HepG2 (cell line): Measurements from ENCODE around the gene AGER. TPM values are rescaled to one million over a fixed set of nuclear protein-coding genes. Genes with fewer than 3 reads are reported as not detected.

Source experiments
- SCMH1 ChIP-seq: sonication (generic); formaldehyde crosslinking; IDR thresholded peaks from 2 replicates; pipeline ENCODE4 v1.9.0; 2021; ENCODE audit warnings: missing genetic modification reagents, mild to moderate bottlenecking, borderline replicate concordance
- ZIK1 ChIP-seq: sonication (generic); formaldehyde crosslinking; IDR thresholded peaks from 2 replicates; pipeline ENCODE4 v1.5.0; 2020; ENCODE audit warnings: mild to moderate bottlenecking, low read depth, missing genetic modification reagents, borderline replicate concordance
- ZNF441 ChIP-seq: sonication (generic); formaldehyde crosslinking; IDR thresholded peaks from 2 replicates; pipeline ENCODE4 v1.7.0; 2021; ENCODE audit warnings: missing genetic modification reagents, borderline replicate concordance
- ZNF879 ChIP-seq: sonication (generic); formaldehyde crosslinking; IDR thresholded peaks from 2 replicates; pipeline ENCODE4 v1.8.1; 2023; ENCODE audit warnings: missing genetic modification reagents
- polyA plus RNA-seq, 8 experiments: library from polyadenylated mRNA; depleted of rRNA in 3 of 8; stranded (reverse) in 7 of 8; unstranded in 1 of 8; fragments of >200 nt; fragmentation: Illumina TruSeq in 4 of 8; extraction: Trizol in 4 of 8; gene quantifications; 2 replicates each; pipeline versions ENCODE4 v1.2.1 to v1.2.3, GENCODE V29; 2011 to 2016; ENCODE audit warnings: low read depth in 4 of 8, missing spikeins in 1 of 8, mixed read lengths in 1 of 8; ENCODE audit not compliant: insufficient read depth in 1 of 8
- total RNA-seq, 5 experiments: library from RNA; depleted of rRNA; stranded (reverse); fragments of >200 nt; fragmentation: Illumina TruSeq; extraction: Trizol; gene quantifications; 2 replicates each; pipeline ENCODE4 v1.2.3, GENCODE V29; 2016; ENCODE audit warnings: low read depth in 1 of 5
- TF ChIP-seq, protein P1 (sequence below): sonication (generic); formaldehyde crosslinking; IDR thresholded peaks from 2 replicates; pipeline ENCODE4 v1.4.0; 2020; ENCODE audit warnings: missing genetic modification reagents, borderline replicate concordance
- TF ChIP-seq, protein P2 (sequence below): IDR thresholded peaks from 2 replicates; pipeline ENCODE4 v1.6.1; 2016; ENCODE audit warnings: low read depth, borderline replicate concordance
- TF ChIP-seq, protein P3 (sequence below): sonication (generic); formaldehyde crosslinking; IDR thresholded peaks from 2 replicates; pipeline ENCODE4 v1.9.0; 2022; ENCODE audit warnings: low read depth, missing genetic modification reagents
- TF ChIP-seq, protein P4 (sequence below): sonication (generic); formaldehyde crosslinking; IDR thresholded peaks from 2 replicates; pipeline ENCODE4 v1.4.0; 2020; ENCODE audit warnings: missing genetic modification reagents
- TF ChIP-seq, protein P5 (sequence below): sonication (generic); formaldehyde crosslinking; IDR thresholded peaks from 2 replicates; pipeline ENCODE4 v1.4.0; 2020; ENCODE audit warnings: mild to moderate bottlenecking, missing genetic modification reagents
- TF ChIP-seq, protein P6 (sequence below): sonication (generic); formaldehyde crosslinking; IDR thresholded peaks from 2 replicates; pipeline ENCODE4 v1.4.0; 2020; ENCODE audit warnings: missing genetic modification reagents
- TF ChIP-seq, protein P7 (sequence below): IDR thresholded peaks from 2 replicates; pipeline ENCODE4 v1.6.1; 2016; ENCODE audit warnings: missing biosample characterization, missing genetic modification reagents, low read depth

AGER gene
- total and polyA plus RNA-seq, 2 of the 13 experiments (the other 11 are each of a cell fraction or from before 2014, with no cell fraction given): 1.9 to 5.1 TPM

DNA sequence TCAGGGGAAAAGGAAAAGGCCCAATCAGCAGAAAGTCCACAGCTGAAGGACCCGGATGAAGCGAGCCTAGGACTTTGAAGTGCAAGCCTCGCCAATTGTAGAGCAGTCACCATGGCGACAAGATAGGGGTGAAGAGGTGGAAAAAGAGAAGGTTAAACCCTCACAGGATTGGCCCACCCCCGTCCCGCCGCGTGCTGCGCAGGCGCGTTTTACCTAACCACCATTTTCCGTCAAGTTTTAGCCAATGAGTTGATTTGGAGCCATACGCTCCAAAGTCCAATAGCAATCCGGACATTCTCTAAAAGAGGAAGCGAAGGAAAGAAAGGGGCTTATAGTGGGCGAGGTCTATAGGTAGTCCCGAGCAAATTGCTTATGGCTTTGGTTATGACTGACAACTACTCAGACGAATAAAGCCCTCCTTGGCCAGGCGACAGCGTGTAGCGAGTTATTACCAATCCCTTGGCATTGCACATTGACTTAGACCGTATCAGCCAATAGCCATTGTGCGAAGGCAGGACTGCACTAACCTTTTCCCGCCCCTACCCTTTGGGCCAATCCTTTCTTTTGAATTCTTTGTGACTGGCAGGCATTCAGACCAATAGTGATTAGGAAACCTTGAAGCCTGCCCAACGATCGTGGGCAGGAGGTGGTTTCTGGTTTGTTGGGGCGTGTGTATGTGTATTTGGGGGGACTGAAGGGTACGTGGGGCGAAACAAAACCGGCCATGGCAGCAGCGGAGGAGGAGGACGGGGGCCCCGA lies 6.1 kb downstream of the AGER start, which contains the start of gene RNF5 (continued):
- TF ChIP-seq, protein P1, sequence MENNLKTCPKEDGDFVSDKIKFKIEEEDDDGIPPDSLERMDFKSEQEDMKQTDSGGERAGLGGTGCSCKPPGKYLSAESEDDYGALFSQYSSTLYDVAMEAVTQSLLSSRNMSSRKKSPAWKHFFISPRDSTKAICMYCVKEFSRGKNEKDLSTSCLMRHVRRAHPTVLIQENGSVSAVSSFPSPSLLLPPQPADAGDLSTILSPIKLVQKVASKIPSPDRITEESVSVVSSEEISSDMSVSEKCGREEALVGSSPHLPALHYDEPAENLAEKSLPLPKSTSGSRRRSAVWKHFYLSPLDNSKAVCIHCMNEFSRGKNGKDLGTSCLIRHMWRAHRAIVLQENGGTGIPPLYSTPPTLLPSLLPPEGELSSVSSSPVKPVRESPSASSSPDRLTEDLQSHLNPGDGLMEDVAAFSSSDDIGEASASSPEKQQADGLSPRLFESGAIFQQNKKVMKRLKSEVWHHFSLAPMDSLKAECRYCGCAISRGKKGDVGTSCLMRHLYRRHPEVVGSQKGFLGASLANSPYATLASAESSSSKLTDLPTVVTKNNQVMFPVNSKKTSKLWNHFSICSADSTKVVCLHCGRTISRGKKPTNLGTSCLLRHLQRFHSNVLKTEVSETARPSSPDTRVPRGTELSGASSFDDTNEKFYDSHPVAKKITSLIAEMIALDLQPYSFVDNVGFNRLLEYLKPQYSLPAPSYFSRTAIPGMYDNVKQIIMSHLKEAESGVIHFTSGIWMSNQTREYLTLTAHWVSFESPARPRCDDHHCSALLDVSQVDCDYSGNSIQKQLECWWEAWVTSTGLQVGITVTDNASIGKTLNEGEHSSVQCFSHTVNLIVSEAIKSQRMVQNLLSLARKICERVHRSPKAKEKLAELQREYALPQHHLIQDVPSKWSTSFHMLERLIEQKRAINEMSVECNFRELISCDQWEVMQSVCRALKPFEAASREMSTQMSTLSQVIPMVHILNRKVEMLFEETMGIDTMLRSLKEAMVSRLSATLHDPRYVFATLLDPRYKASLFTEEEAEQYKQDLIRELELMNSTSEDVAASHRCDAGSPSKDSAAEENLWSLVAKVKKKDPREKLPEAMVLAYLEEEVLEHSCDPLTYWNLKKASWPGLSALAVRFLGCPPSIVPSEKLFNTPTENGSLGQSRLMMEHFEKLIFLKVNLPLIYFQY (CRISPR knock-in tag): 0 out of 2 replicates have a peak, but pooled peaks have one; percentile 13
- TF ChIP-seq, protein P2, sequence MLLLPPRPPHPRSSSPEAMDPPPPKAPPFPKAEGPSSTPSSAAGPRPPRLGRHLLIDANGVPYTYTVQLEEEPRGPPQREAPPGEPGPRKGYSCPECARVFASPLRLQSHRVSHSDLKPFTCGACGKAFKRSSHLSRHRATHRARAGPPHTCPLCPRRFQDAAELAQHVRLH (CRISPR knock-in tag): 0 out of 2 replicates have a peak, but pooled peaks have one; percentile 54
- TF ChIP-seq, protein P3, sequence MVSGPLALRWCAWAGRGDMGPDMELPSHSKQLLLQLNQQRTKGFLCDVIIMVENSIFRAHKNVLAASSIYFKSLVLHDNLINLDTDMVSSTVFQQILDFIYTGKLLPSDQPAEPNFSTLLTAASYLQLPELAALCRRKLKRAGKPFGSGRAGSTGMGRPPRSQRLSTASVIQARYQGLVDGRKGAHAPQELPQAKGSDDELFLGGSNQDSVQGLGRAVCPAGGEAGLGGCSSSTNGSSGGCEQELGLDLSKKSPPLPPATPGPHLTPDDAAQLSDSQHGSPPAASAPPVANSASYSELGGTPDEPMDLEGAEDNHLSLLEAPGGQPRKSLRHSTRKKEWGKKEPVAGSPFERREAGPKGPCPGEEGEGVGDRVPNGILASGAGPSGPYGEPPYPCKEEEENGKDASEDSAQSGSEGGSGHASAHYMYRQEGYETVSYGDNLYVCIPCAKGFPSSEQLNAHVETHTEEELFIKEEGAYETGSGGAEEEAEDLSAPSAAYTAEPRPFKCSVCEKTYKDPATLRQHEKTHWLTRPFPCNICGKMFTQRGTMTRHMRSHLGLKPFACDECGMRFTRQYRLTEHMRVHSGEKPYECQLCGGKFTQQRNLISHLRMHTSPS: no peak
- TF ChIP-seq, protein P4, sequence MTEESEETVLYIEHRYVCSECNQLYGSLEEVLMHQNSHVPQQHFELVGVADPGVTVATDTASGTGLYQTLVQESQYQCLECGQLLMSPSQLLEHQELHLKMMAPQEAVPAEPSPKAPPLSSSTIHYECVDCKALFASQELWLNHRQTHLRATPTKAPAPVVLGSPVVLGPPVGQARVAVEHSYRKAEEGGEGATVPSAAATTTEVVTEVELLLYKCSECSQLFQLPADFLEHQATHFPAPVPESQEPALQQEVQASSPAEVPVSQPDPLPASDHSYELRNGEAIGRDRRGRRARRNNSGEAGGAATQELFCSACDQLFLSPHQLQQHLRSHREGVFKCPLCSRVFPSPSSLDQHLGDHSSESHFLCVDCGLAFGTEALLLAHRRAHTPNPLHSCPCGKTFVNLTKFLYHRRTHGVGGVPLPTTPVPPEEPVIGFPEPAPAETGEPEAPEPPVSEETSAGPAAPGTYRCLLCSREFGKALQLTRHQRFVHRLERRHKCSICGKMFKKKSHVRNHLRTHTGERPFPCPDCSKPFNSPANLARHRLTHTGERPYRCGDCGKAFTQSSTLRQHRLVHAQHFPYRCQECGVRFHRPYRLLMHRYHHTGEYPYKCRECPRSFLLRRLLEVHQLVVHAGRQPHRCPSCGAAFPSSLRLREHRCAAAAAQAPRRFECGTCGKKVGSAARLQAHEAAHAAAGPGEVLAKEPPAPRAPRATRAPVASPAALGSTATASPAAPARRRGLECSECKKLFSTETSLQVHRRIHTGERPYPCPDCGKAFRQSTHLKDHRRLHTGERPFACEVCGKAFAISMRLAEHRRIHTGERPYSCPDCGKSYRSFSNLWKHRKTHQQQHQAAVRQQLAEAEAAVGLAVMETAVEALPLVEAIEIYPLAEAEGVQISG (CRISPR knock-in tag): peak; percentile 40; the same call in 1 of the 2 replicates
- TF ChIP-seq, protein P5, sequence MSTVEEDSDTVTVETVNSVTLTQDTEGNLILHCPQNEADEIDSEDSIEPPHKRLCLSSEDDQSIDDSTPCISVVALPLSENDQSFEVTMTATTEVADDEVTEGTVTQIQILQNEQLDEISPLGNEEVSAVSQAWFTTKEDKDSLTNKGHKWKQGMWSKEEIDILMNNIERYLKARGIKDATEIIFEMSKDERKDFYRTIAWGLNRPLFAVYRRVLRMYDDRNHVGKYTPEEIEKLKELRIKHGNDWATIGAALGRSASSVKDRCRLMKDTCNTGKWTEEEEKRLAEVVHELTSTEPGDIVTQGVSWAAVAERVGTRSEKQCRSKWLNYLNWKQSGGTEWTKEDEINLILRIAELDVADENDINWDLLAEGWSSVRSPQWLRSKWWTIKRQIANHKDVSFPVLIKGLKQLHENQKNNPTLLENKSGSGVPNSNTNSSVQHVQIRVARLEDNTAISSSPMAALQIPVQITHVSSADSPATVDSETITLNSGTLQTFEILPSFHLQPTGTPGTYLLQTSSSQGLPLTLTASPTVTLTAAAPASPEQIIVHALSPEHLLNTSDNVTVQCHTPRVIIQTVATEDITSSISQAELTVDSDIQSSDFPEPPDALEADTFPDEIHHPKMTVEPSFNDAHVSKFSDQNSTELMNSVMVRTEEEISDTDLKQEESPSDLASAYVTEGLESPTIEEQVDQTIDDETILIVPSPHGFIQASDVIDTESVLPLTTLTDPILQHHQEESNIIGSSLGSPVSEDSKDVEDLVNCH (CRISPR knock-in tag): no peak; the same call in 1 of the 2 replicates
- TF ChIP-seq, protein P6, sequence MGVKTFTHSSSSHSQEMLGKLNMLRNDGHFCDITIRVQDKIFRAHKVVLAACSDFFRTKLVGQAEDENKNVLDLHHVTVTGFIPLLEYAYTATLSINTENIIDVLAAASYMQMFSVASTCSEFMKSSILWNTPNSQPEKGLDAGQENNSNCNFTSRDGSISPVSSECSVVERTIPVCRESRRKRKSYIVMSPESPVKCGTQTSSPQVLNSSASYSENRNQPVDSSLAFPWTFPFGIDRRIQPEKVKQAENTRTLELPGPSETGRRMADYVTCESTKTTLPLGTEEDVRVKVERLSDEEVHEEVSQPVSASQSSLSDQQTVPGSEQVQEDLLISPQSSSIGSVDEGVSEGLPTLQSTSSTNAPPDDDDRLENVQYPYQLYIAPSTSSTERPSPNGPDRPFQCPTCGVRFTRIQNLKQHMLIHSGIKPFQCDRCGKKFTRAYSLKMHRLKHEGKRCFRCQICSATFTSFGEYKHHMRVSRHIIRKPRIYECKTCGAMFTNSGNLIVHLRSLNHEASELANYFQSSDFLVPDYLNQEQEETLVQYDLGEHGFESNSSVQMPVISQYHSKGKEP (CRISPR knock-in tag): no peak
- peak; percentile 3; the same call in 1 of the 2 replicates for TF ChIP-seq ZIK1 (CRISPR knock-in tag)
- TF ChIP-seq, protein P7, sequence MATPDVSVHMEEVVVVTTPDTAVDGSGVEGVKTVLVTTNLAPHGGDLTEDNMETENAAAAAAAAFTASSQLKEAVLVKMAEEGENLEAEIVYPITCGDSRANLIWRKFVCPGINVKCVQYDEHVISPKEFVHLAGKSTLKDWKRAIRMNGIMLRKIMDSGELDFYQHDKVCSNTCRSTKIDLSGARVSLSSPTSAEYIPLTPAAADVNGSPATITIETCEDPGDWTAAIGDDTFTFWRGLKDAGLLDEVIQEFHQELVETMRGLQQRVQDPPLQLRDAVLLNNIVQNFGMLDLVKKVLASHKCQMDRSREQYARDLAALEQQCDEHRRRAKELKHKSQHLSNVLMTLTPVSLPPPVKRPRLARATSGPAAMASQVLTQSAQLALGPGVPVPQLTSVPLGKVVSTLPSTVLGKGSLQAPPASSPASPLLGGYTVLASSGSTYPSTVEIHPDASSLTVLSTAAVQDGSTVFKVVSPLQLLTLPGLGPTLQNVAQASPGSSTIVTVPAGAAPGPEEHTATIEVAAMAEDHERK (CRISPR knock-in tag): no peak
- TF ChIP-seq ZNF441 (CRISPR knock-in tag): no peak
- no peak for TF ChIP-seq SCMH1 (CRISPR knock-in tag)
- no peak for TF ChIP-seq ZNF879 (CRISPR knock-in tag)
